Choroid plexus epithelial cell (primary cell): Measurements from ENCODE around the gene RPS8.

Experiments used
- DNase-seq: peaks from one replicate; pipeline ENCODE4 v3.0.0-alpha.2; 2010; ENCODE audit warnings: low read depth
- H3K4me3 ChIP-seq: 2 replicates; pipeline ENCODE4 v1.5.1; 2011; ENCODE audit warnings: low read depth, mild to moderate bottlenecking, control low read depth, low read length, moderate library complexity
- TF ChIP-seq, protein P1 (sequence below): conservative IDR thresholded peaks from 2 replicates; pipeline ENCODE4 v1.5.1; 2011; ENCODE audit warnings: low read depth, mild to moderate bottlenecking, control low read depth, inconsistent platforms, low read length, moderate library complexity

Gene RPS8

DNA sequence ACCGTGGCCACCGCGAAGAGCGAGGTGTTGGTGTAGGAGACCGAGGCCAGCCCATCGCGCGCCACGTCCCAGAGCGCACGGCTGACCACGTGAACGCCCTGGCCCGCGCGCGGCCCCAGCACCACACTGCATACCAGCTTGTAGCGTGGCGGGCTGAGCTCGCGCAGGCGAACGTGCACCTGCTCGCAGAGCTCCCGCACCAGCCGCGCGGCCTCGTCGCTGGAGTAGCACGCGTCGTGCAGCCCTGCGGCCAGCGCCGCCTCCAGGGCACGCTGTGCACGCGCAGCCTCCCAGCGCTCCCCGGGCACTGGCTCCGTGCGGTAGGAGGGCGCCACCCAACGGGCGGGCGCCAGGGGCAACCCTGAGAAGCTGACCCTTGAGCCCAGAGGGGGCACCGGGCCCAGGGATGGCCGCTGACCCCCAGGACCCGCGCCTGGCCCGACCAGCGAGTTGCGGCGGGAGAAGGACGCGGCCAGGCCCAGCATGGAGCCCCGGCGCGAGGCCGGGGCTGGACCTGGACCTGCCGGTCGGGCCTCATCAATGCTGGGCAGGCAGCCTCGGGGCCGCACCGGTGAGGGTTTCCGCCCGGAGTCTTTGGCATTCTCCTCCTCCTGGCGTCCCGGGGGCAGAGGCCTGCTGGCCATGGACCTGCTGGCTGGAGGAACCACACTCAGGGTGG lies 30.8 kb downstream of the RPS8 start:
- DNase-seq, result no peak
- H3K4me3 ChIP-seq, result no peak overlapping the region
- TF ChIP-seq, protein P1, sequence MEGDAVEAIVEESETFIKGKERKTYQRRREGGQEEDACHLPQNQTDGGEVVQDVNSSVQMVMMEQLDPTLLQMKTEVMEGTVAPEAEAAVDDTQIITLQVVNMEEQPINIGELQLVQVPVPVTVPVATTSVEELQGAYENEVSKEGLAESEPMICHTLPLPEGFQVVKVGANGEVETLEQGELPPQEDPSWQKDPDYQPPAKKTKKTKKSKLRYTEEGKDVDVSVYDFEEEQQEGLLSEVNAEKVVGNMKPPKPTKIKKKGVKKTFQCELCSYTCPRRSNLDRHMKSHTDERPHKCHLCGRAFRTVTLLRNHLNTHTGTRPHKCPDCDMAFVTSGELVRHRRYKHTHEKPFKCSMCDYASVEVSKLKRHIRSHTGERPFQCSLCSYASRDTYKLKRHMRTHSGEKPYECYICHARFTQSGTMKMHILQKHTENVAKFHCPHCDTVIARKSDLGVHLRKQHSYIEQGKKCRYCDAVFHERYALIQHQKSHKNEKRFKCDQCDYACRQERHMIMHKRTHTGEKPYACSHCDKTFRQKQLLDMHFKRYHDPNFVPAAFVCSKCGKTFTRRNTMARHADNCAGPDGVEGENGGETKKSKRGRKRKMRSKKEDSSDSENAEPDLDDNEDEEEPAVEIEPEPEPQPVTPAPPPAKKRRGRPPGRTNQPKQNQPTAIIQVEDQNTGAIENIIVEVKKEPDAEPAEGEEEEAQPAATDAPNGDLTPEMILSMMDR, result no peak

DNA sequence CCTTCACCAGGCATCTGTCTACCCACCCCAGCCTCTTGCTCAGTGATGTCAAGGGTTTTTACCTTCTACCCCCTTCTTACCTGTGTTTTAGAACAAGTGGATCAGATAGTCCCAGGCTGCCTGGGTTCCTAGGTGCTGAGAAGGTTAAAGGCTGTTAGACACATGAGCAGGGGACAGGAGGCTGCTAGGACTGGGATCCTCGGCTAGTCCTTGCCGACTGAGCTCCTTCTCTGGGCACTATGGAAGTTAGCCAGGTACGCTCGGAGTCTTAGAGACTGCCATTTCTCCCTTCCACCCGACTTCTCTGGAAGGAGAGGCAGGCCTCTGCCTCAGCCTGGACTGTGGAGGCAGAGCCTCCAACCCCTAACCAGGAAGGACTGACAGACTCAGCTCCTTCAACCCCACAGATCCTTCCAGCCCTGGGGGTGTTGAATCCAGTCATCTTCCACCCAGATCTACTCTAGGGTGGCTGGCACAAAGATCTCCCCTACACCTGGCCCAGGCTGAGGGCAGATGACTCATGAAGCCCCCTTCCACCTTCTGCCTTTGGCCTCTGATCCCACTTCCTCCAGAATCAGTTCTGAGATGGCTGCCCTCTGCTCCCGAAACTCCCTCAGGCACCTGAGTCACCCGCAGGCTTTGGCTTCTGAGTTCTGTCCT lies 31.5 kb downstream of the RPS8 start, which contains the start of gene DYNLT4:
Gene DYNLT4 (minus strand): TSS at position 648 of the 660 bp plus-strand sequence. CDS start 683 bp downstream, outside the sequence.
- DNase-seq, result no peak
- TF ChIP-seq, protein P1, result no peak
- H3K4me3 ChIP-seq, result peak within 1 kb of the TSS; percentile 20

DNA sequence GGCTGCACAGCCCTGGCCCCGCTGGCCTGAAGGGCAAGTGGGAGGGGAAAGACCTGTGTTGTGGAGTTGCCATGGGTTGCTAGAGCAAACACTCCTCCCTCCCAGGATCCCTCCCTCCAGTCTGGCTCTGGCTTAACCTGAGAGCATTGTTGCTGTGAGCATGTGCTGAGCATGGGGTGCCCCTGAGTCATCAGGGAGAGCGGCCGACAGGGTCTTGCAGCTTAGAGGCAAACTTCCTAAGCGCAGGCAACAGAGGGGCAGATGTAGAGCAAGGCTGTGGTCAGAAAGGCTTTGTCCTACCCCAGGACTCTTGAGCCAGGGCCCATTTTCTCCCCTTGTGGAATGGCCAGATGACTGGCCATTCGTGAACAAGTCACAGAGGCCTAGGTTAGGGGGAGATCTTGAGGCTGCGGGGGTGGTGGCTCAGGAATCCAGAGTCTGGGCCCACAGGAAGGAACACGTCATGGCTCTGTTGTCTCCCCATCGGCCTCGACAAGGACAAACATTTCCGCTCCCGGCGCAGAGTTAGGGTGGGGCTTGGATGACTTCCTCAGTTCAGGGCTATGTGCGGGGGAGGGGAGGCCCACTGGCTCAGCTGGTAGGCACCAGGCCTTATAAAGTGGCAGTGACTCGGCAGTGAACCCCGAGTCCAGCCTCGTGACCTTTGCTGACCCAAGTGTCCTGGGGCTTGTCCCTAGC lies 32.2 kb downstream of the RPS8 start:
- TF ChIP-seq, protein P1, result no peak
- peak overlapping the region; percentile 1 for H3K4me3 ChIP-seq
- DNase-seq, result peak; percentile 100

DNA sequence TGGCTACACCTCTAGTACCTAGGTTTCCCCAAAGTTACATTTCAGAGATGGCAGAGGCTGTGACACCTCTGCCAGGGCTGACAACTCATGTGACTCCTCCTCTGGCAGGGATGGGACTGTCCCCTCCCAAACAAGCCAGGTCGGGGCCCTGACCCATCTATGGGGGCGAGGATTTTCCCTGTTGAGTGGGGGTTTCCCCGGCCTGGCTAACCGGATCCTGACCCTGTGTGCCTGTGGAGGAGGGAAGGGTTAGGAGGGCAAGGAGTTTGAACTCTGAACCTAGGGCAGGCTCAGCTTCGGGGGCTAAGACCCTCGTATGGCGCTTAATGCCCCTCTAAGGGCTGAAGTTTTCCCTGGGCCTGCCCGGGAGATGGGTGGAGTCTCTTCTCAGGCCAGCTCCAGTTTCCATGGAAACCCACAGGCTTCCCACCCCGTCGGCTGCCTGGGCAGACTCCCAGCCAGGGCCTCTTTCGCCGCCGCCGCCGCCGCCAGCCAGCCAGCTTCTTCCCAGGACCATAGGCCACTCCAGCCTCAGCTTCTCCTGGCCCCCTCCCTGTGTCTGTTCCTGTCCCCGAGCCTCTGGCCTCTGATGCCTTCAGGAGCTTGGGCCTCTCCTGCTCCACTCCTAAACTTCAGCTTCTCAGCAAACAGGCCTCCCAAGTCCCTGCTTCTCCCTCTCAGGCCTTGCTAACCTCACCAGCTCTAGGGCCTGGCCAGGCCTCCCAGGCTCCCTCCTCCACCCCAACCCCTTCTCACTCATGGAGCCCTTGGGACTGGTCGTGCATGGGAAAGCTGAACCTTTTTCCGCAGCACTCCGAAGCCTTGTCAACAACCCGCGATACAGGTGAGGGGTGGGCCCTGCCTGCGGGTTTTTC lies 33.0 kb downstream of the RPS8 start, which contains the start of gene BTBD19:
Gene BTBD19 (plus strand): TSS at position 461 of the 875 bp plus-strand sequence. CDS start 298 bp downstream, at position 759.
- DNase-seq, result peak; percentile 96
- H3K4me3 ChIP-seq, result peak within 1 kb of the TSS; percentile 53
- TF ChIP-seq, protein P1, result no peak

DNA sequence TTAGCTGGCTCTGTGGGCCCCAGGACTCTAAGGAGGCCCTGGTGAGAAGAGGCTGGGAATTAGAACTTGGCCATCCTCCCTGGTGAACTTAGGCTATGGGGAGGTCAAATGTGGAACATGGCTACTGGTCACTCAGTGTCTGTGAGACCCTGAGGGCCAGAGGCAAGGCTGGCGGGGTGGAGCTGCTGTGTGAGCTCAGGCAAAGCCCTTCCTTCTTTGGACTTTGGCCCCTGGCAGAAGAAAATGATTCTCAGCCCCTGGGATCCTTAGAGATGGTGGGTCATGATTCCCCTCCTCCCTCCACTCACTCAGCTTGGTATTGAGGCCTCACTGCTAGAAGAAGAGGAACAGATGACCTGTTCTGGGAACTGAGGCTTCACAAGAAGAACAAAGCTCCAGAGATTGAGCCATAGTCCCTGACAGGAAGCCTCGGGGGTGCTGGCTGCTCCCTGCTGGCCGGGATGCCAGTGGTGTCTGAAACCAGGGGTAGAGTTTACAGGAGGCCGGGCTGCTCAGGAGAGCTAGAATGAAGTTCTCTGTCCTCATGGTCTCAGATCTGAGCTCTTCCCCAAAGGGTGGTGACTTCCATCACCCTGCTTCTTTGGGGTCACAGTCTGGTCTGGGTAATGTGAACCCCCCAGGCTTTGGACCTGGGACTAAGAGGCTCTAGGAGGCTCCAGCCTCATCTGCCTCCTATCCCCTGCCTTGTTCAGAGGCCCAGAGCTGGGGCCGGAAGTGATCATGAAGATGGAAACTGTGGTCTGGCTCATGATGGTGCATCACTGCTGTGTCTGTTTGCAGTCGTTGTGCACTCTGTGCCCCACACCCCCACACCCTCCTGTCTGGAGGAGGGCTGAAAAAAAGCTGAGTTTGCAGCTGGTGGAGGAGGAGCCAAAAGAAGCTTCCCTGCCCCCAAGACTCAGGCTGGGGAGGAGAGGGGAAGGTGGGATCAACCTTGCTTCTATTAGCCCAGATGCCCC lies 33.9 kb downstream of the RPS8 start:
- TF ChIP-seq, protein P1, result peak; percentile 37
- peak overlapping the region; percentile 53 for H3K4me3 ChIP-seq
- peak; percentile 92 for DNase-seq
